Caco-2 (cell line): ENCODE results near the gene ACP6. TPM values are rescaled to one million over a fixed set of nuclear protein-coding genes. Genes with fewer than 3 reads are reported as not detected.

ENCODE experiments used
- BruUV-seq: library from RNA; stranded (reverse); fragments of 400-500 nt; replicated peaks from 2 replicates; lab custom pipeline; 2021; lab: Mats Ljungman, UMichigan
- CTCF ChIA-PET: fragments of 300-600 bp; sonication (Branson Sonifier 250); formaldehyde crosslinking; loops from one replicate; lab custom pipeline; 2022; ENCODE audit warnings: antibody characterized with exemption; lab: Charles Lee
- POLR2A ChIA-PET: fragments of 300-600 bp; sonication (Branson Sonifier 250); formaldehyde crosslinking; loops from one replicate; lab custom pipeline; 2022; ENCODE audit warnings: antibody characterized with exemption; lab: Charles Lee
- DNase-seq, 2 experiments: peaks; one replicate each; pipeline versions ENCODE4 v3.0.0 to v3.0.0-alpha.2; 2020 to 2022
- H3K27me3 ChIP-seq: replicated peaks from 2 replicates; pipeline ENCODE4 v1.6.0; 2011; ENCODE audit warnings: low read length; ENCODE audit not compliant: control insufficient read depth, insufficient read depth
- H3K36me3 ChIP-seq: 2 replicates; pipeline ENCODE4 v1.5.1; 2011; ENCODE audit warnings: low read length; ENCODE audit not compliant: control insufficient read depth, insufficient read depth
- H3K4me1 ChIP-seq: fragments of 250-450 bp; sonication (Bioruptor Pico); 2 replicates; pipeline ENCODE4 v1.5.1; 2020; ENCODE audit warnings: mild to moderate bottlenecking
- H3K4me3 ChIP-seq: 2 replicates; pipeline ENCODE4 v1.5.1; 2011; ENCODE audit warnings: low read depth, mild to moderate bottlenecking, control low read depth, low read length
- H3K9me3 ChIP-seq: fragments of 250-450 bp; sonication (Bioruptor Pico); 2 replicates; pipeline ENCODE4 v1.5.1; 2020; ENCODE audit warnings: mild to moderate bottlenecking, moderate library complexity
- H3K27ac Mint-ChIP-seq: one replicate; pipeline ENCODE4 v1.8.0; 2022; ENCODE audit warnings: mixed read lengths; ENCODE audit not compliant: unreplicated experiment
- H3K27me3 Mint-ChIP-seq: one replicate; pipeline ENCODE4 v1.8.0; 2022; ENCODE audit warnings: mixed read lengths; ENCODE audit not compliant: insufficient read depth, unreplicated experiment
- H3K36me3 Mint-ChIP-seq: one replicate; pipeline ENCODE4 v1.8.0; 2022; ENCODE audit warnings: mild to moderate bottlenecking, mixed read lengths; ENCODE audit not compliant: insufficient read depth, unreplicated experiment
- H3K4me1 Mint-ChIP-seq: one replicate; pipeline ENCODE4 v1.8.0; 2022; ENCODE audit warnings: low read depth, mixed read lengths; ENCODE audit not compliant: unreplicated experiment
- H3K4me3 Mint-ChIP-seq: one replicate; pipeline ENCODE4 v1.8.0; 2022; ENCODE audit warnings: mild to moderate bottlenecking, moderate library complexity, mixed read lengths; ENCODE audit not compliant: unreplicated experiment
- H3K9me3 Mint-ChIP-seq: one replicate; pipeline ENCODE4 v1.8.0; 2022; ENCODE audit warnings: mixed read lengths; ENCODE audit not compliant: unreplicated experiment
- intact Hi-C: fragments of 100-400 bp; cut with micrococcal nuclease; formaldehyde crosslinking; loops from one replicate; pipeline ENCODE4 v1.10.0; 2022; ENCODE audit not compliant: unreplicated experiment
- total RNA-seq: library from RNA; stranded (reverse); gene quantifications from 2 replicates; pipeline ENCODE4 v1.2.3, GENCODE V29; 2022
- TF ChIP-seq, protein P1 (sequence below), 2 experiments: fragments of 200-600 bp in 1 of 2; IDR thresholded peaks; 1 replicate in 1 of 2; 2 replicates in 1 of 2; pipeline versions ENCODE4 v1.5.1 to v1.8.0; 2011 to 2022; ENCODE audit warnings: antibody characterized with exemption in 1 of 2, control low read depth in 1 of 2, inconsistent platforms in 1 of 2, low read depth in 1 of 2, low read length in 1 of 2, mild to moderate bottlenecking in 1 of 2, moderate library complexity in 1 of 2; ENCODE audit not compliant: insufficient read depth in 1 of 2, severe bottlenecking in 1 of 2, unreplicated experiment in 1 of 2

ACP6 gene
- total RNA-seq, 1 experiment from 2014 or later, result 24.6 TPM

DNA sequence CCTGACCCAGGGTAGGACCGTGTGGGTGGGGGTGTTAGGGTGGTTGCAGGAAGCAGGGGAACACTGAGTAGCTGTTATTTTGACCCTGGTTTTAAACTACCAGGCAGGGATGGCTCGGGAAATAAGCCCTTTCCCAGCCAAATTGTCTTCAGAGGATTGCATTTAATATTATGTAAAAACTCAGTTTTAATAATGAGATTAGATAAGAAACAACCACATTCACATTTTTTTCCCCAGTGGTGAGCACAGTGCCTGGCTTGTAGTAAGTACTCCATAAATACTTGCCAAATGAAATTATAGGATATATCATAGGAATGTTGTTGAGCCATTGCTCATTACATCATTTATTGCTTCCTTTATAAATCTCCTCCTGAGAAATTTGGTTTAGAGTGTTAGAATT is 3.1 kb upstream of the ACP6 start:
- Histone ChIP-seq H3K27me3 (no peaks in the 10 kb centered on the region), H3K4me1 (peaks cover 6% of the 10 kb centered on the region; the same call in 1 of the 2 replicates), H3K36me3 (no peaks in the 10 kb centered on the region), H3K4me3 (no peak overlapping the region), H3K9me3 (peaks cover 9% of the 10 kb centered on the region)
- peaks cover 10% of the 10 kb centered on the region for H3K4me1 Mint-ChIP-seq
- H3K4me3 Mint-ChIP-seq, result no peak overlapping the region
- BruUV-seq, result no TSS peak
- no peak for DNase-seq
- intact Hi-C loops, result no loop called here
- no peaks in the 10 kb centered on the region for H3K9me3 Mint-ChIP-seq
- CTCF ChIA-PET, result no interaction called here
- H3K27ac Mint-ChIP-seq, result no peak overlapping the region
- TF ChIP-seq, protein P1, sequence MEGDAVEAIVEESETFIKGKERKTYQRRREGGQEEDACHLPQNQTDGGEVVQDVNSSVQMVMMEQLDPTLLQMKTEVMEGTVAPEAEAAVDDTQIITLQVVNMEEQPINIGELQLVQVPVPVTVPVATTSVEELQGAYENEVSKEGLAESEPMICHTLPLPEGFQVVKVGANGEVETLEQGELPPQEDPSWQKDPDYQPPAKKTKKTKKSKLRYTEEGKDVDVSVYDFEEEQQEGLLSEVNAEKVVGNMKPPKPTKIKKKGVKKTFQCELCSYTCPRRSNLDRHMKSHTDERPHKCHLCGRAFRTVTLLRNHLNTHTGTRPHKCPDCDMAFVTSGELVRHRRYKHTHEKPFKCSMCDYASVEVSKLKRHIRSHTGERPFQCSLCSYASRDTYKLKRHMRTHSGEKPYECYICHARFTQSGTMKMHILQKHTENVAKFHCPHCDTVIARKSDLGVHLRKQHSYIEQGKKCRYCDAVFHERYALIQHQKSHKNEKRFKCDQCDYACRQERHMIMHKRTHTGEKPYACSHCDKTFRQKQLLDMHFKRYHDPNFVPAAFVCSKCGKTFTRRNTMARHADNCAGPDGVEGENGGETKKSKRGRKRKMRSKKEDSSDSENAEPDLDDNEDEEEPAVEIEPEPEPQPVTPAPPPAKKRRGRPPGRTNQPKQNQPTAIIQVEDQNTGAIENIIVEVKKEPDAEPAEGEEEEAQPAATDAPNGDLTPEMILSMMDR (IDR thresholded peaks at IDR 0.05; ENCODE audit: insufficient read depth in 1 of 2, low read depth in 1 of 2, low read length in 1 of 2, severe bottlenecking in 1 of 2, unreplicated experiment in 1 of 2), result no peak
- H3K27me3 Mint-ChIP-seq, result no peaks in the 10 kb centered on the region
- H3K36me3 Mint-ChIP-seq, result no peaks in the 10 kb centered on the region
- POLR2A ChIA-PET, result no interaction called here

DNA sequence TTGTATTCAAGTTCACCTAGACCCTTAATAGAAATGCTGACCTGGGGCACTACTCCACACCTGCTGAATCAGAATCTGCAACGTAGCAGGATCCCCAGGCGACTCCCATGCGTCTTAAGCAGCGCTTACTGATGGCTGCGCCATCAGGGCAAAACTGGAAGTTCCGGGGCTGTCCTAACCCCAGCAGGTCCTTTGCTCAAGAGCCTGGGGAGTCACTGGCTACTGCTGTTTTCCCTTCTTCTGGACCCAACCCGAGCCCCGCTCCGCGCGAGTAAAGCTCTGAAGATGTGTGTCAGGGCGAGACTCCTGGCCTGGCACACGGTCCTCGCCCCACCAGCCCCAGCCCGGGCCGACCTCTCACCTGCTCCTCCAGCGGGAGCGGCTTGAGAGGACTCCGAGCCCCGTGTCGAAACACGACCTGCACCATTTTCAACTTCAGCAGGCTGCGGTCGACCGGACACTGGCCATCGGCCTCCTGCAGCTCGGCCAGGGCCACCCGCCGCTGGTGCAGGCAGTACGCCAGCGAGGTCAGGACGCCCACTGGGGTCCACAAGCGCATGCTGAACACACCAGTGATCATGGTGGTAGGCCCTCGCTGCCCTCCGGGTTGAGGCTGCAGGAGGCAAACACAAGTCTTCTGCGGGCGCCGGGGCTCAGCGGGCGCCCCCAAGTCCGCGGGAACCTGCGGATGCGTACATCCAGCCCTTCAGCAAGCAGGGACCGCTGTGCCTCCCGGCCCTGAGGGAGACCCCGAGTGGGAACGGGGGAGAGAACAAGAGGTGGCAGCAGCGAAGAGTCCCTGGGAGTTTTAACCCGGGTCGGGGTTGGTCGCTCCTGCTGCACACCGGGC is 630 bp downstream of the ACP6 start:
- ChIA-PET CTCF (interaction anchor here (1.0 to 1.6 kb wide), 3 partner anchors 70 to 223 kb away, joined by 4 to 12 read pairs (median 10); no protein-coding TSS in a partner anchor), POLR2A (interaction anchor here (0.8 kb wide), 1 partner anchor 23 kb away, joined by 3 read pairs; no protein-coding TSS in a partner anchor)
- no peaks in the 10 kb centered on the region for H3K27me3 ChIP-seq
- H3K4me1 Mint-ChIP-seq, result peaks cover 15% of the 10 kb centered on the region
- H3K4me1 ChIP-seq, result peaks cover 7% of the 10 kb centered on the region; the same call in 1 of the 2 replicates
- H3K4me3 ChIP-seq, result peak overlapping the region; percentile 81
- DNase-seq, result peak; percentile 64 to 67
- TF ChIP-seq, protein P1 (IDR thresholded peaks at IDR 0.05; ENCODE audit: insufficient read depth in 1 of 2, low read depth in 1 of 2, low read length in 1 of 2, severe bottlenecking in 1 of 2, unreplicated experiment in 1 of 2), result no peak
- H3K27ac Mint-ChIP-seq, result peak overlapping the region; percentile 86
- no peaks in the 10 kb centered on the region for H3K27me3 Mint-ChIP-seq
- H3K9me3 Mint-ChIP-seq, result no peaks in the 10 kb centered on the region
- no peaks in the 10 kb centered on the region for H3K36me3 Mint-ChIP-seq
- intact Hi-C loops, result loop anchor here (2.0 kb wide), 1 partner anchor 31 kb away; no protein-coding TSS in a partner anchor
- BruUV-seq, result no TSS peak
- H3K9me3 ChIP-seq, result no peaks in the 10 kb centered on the region
- no peaks in the 10 kb centered on the region for H3K36me3 ChIP-seq
- H3K4me3 Mint-ChIP-seq, result peak overlapping the region; percentile 93

DNA sequence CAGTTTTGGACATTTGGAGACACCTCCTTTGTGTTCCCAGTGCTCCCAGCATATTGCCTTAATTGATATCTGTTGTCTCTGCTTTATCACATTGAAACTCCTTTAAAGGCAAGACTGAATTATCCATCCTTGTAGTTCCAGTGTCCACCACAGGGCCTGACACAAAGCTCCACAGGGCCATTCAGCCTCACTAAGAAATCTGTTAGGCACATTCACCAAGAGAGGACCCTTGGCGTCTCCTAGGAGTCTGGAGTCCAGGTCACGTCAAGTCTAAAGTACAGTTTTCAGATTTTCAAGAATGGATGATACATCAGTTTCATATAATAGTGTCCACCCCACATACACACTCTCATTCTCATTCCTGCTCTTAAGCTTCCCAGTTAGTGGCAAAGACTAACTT is 4.8 kb downstream of the ACP6 start:
- Mint-ChIP-seq H3K27me3 (no peaks in the 10 kb centered on the region), H3K4me1 (peaks cover 15% of the 10 kb centered on the region), H3K36me3 (peaks cover 7% of the 10 kb centered on the region), H3K27ac (no peak overlapping the region), H3K4me3 (no peak overlapping the region), H3K9me3 (no peaks in the 10 kb centered on the region)
- Histone ChIP-seq H3K4me3 (no peak overlapping the region), H3K36me3 (no peaks in the 10 kb centered on the region), H3K9me3 (no peaks in the 10 kb centered on the region), H3K4me1 (peaks cover 7% of the 10 kb centered on the region; the same call in 1 of the 2 replicates), H3K27me3 (no peaks in the 10 kb centered on the region)
- TF ChIP-seq, protein P1 (IDR thresholded peaks at IDR 0.05; ENCODE audit: insufficient read depth in 1 of 2, low read depth in 1 of 2, low read length in 1 of 2, severe bottlenecking in 1 of 2, unreplicated experiment in 1 of 2), result peak in 1 of 2 experiments; percentile 47
- POLR2A ChIA-PET, result no interaction called here
- peak in 1 of 2 experiments; percentile 25 for DNase-seq
- CTCF ChIA-PET, result no interaction called here
- BruUV-seq, result no TSS peak
- intact Hi-C loops, result no loop called here
